ENCODE results near the gene GNG12. TPM values are rescaled to one million over a fixed set of nuclear protein-coding genes. Genes with fewer than 3 reads are reported as not detected.

The GNG12 gene
- total and polyA plus RNA-seq, 9 of the 15 experiments (the other 6 are each of a cell fraction or from before 2014, with no cell fraction given) = 2.6 to 6.0 (median 4.1) TPM

GRCh38 chr1:67789551-67789950 lies 43.7 kb downstream of the GNG12 start:
- Histone ChIP-seq H3K9me1 (ENCODE audit: control insufficient read depth, insufficient read depth, low read length) (no peaks in the 10 kb centered on the region), H3K36me3 (ENCODE audit: control insufficient read depth, insufficient read depth, low read length) (no peaks in the 10 kb centered on the region), H3K9ac (ENCODE audit: insufficient read depth in 1 of 2, low read depth in 2 of 2, low read length in 2 of 2) (no peak overlapping the region), H3K4me1 (replicated peaks in 1 of 2; ENCODE audit: control insufficient read depth in 2 of 2, insufficient read depth in 2 of 2, low read length in 2 of 2) (no peaks in the 10 kb centered on the region), H3K9me3 (replicated peaks; ENCODE audit: control insufficient read depth, insufficient read depth, low read depth, low read length) (no peaks in the 10 kb centered on the region), H3K4me2 (ENCODE audit: insufficient read depth, low read length) (no peak overlapping the region), H3K27ac (ENCODE audit: extremely low read depth, low read depth, low read length) (no peak overlapping the region), H3K27me3 (ENCODE audit: control insufficient read depth in 2 of 2, insufficient read depth in 2 of 2, low read length in 2 of 2) (peaks cover 16 to 26% of the 10 kb centered on the region in 2 experiments), H2AFZ (ENCODE audit: low read depth, low read length) (no peak overlapping the region), H3K79me2 (ENCODE audit: control insufficient read depth, insufficient read depth, low read length) (no peaks in the 10 kb centered on the region), H3K4me3 (no peak overlapping the region), H4K20me1 (replicated peaks; ENCODE audit: control insufficient read depth, insufficient read depth, low read length) (no peaks in the 10 kb centered on the region)
- no peak for FAIRE-seq
- BruUV-seq (replicated peaks) = no TSS peak
- ChIA-PET POLR2A (interaction anchor here (1.9 kb wide), 1 partner anchor 10 kb away, joined by 4 read pairs; no protein-coding TSS in a partner anchor), CTCF (ENCODE audit: low intra/inter-chr PET ratio) (no interaction called here)
- peak; percentile 20; the same call in 1 of the 3 replicates for ATAC-seq
- 5% methylated on average over 6 of the region's 6 CpGs for WGBS (ENCODE audit: insufficient coverage, low coverage, missing lambda C conversion rate)
- in situ Hi-C loops (cut with MboI) (no loop called here), intact Hi-C loops (cut with micrococcal nuclease) (no loop called here)
- DNase-seq (ENCODE audit: extremely low read depth in 1 of 4, low spot score in 3 of 4) = no peak
- TF ChIP-seq PHF8 (IDR thresholded peaks at IDR 0.05; ENCODE audit: borderline replicate concordance, low read length) = no peak
- TF ChIP-seq SPI1 (IDR thresholded peaks at IDR 0.05; ENCODE audit: borderline replicate concordance, low read depth, low read length) = 0 out of 2 replicates have a peak, but pooled peaks have one; percentile 2

DNA sequence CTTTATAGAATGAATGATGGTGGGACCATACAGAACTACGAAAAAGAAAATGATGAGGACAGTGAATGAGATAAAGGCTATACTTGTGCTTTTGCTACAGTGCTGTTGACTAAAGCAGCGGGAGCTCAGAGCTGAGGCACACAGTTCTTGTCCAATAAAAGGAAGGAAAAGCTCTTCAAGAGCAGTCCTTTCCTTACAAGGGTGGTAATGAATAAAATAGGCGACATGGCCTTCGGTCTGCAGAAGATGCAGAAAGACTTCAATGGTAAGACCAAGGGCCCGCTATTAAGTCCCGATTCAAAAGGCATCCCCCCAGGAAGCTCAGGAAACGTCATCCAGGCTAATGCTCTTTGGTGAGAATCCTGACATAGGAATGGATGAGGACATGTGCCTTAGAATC lies 44.4 kb downstream of the GNG12 start:
- H3K79me2 ChIP-seq (ENCODE audit: control insufficient read depth, insufficient read depth, low read length) = no peaks in the 10 kb centered on the region
- H2AFZ ChIP-seq (ENCODE audit: low read depth, low read length) = no peak overlapping the region
- no peaks in the 10 kb centered on the region for H3K4me1 ChIP-seq (replicated peaks in 1 of 2; ENCODE audit: control insufficient read depth in 2 of 2, insufficient read depth in 2 of 2, low read length in 2 of 2)
- H3K36me3 ChIP-seq (ENCODE audit: control insufficient read depth, insufficient read depth, low read length) = no peaks in the 10 kb centered on the region
- DNase-seq (ENCODE audit: extremely low read depth in 1 of 4, low spot score in 3 of 4) = no peak
- FAIRE-seq = peak; percentile 40
- intact Hi-C loops (cut with micrococcal nuclease) = no loop called here
- TF ChIP-seq NR2F6 (CRISPR knock-in tag; IDR thresholded peaks at IDR 0.05) (no peak), ZNF609 (CRISPR knock-in tag; IDR thresholded peaks at IDR 0.05; ENCODE audit: borderline replicate concordance) (no peak), ZBTB34 (CRISPR knock-in tag; IDR thresholded peaks at IDR 0.05) (no peak), YY1 (IDR thresholded peaks at IDR 0.05; ENCODE audit: borderline replicate concordance in 1 of 3, control insufficient read depth in 1 of 3, extremely low read depth in 1 of 3, insufficient read depth in 3 of 3, insufficient read length in 1 of 3, insufficient replicate concordance in 2 of 3, low read depth in 1 of 3, low read length in 2 of 3) (no peak)
- ChIA-PET POLR2A (interaction anchor here (0.5 to 1.9 kb wide), 2 partner anchors 10 to 464 kb away, joined by 4 read pairs; no protein-coding TSS in a partner anchor), CTCF (ENCODE audit: low intra/inter-chr PET ratio) (no interaction called here)
- no peak for ATAC-seq
- H4K20me1 ChIP-seq (replicated peaks; ENCODE audit: control insufficient read depth, insufficient read depth, low read length) = no peaks in the 10 kb centered on the region
- H3K9ac ChIP-seq (ENCODE audit: insufficient read depth in 1 of 2, low read depth in 2 of 2, low read length in 2 of 2) = no peak overlapping the region
- in situ Hi-C loops (cut with MboI) = no loop called here
- no peak overlapping the region for H3K4me3 ChIP-seq
- H3K9me1 ChIP-seq (ENCODE audit: control insufficient read depth, insufficient read depth, low read length) = no peaks in the 10 kb centered on the region
- H3K9me3 ChIP-seq (replicated peaks; ENCODE audit: control insufficient read depth, insufficient read depth, low read depth, low read length) = no peaks in the 10 kb centered on the region
- no peak overlapping the region for H3K4me2 ChIP-seq (ENCODE audit: insufficient read depth, low read length)
- H3K27me3 ChIP-seq (ENCODE audit: control insufficient read depth in 2 of 2, insufficient read depth in 2 of 2, low read length in 2 of 2) = peaks cover 16 to 22% of the 10 kb centered on the region in 2 experiments
- no peak overlapping the region for H3K27ac ChIP-seq (ENCODE audit: extremely low read depth, low read depth, low read length)
- WGBS (ENCODE audit: insufficient coverage, low coverage, missing lambda C conversion rate) = 2% methylated on average over 7 of the region's 7 CpGs
- BruUV-seq (replicated peaks) = no TSS peak

Data from K562 (cell line).